IMR-90 (cell line): ENCODE results near the gene PHKA1. TPM values are rescaled to one million over a fixed set of nuclear protein-coding genes. Genes with fewer than 3 reads are reported as not detected.

Experiments
- ATAC-seq: fragments of 200-7000 bp; cut with Tn5 transposase; 2 replicates; pipeline ENCODE4 v1.9.1; 2020; ENCODE audit warnings: low read depth, mild to moderate bottlenecking, moderate library complexity
- BruUV-seq: library from RNA; stranded (reverse); fragments of 400-500 nt; replicated peaks from 2 replicates; lab custom pipeline; 2021; lab: Mats Ljungman, UMichigan
- CTCF ChIA-PET: fragments of 300-600 bp; formaldehyde crosslinking; extraction: SDS; loops from one replicate; lab custom pipeline; 2021; ENCODE audit warnings: antibody characterized with exemption; lab: Yijun Ruan, JAX
- POLR2A ChIA-PET: fragments of 300-600 bp; sonication (Branson Sonifier 250); formaldehyde crosslinking; loops from one replicate; lab custom pipeline; 2022; ENCODE audit warnings: antibody characterized with exemption; ENCODE audit not compliant: unreplicated experiment; lab: Charles Lee
- DNase-seq: peaks from one replicate; pipeline ENCODE4 v3.0.0; 2013
- H2AFZ ChIP-seq: replicated peaks from 2 replicates; pipeline ENCODE3; 2013; ENCODE audit warnings: low read length, mild to moderate bottlenecking; ENCODE audit not compliant: poor library complexity
- H2AK5ac ChIP-seq: 2 replicates; pipeline ENCODE4 v1.6.1; 2013; ENCODE audit warnings: low read depth, low read length, inconsistent platforms
- H2AK9ac ChIP-seq: replicated peaks from 2 replicates; pipeline ENCODE3; 2013; ENCODE audit warnings: mild to moderate bottlenecking, low read depth, low read length, moderate library complexity; ENCODE audit not compliant: poor library complexity
- H2BK120ac ChIP-seq: 2 replicates; pipeline ENCODE4 v1.6.1; 2013; ENCODE audit warnings: low read depth, low read length, inconsistent platforms
- H2BK15ac ChIP-seq: 3 replicates; pipeline ENCODE4 v1.6.1; 2013; ENCODE audit warnings: low read depth, low read length, inconsistent platforms
- H2BK20ac ChIP-seq: 2 replicates; pipeline ENCODE4 v1.6.1; 2013; ENCODE audit warnings: low read depth, mild to moderate bottlenecking, inconsistent platforms, low read length, moderate library complexity
- H2BK5ac ChIP-seq: 2 replicates; pipeline ENCODE4 v1.6.1; 2013; ENCODE audit warnings: mild to moderate bottlenecking, low read depth, low read length, inconsistent platforms; ENCODE audit not compliant: poor library complexity, severe bottlenecking
- H3K14ac ChIP-seq: replicated peaks from 2 replicates; pipeline ENCODE4 v1.6.1; 2013; ENCODE audit warnings: low read depth, low read length, inconsistent platforms
- H3K18ac ChIP-seq: 2 replicates; pipeline ENCODE4 v1.6.1; 2013; ENCODE audit warnings: low read depth, low read length, control low read depth
- H3K23ac ChIP-seq: 2 replicates; pipeline ENCODE4 v1.6.1; 2013; ENCODE audit warnings: low read depth, low read length, inconsistent platforms
- H3K27ac ChIP-seq: 2 replicates; pipeline ENCODE4 v1.5.1; 2013; ENCODE audit warnings: mild to moderate bottlenecking, control low read depth, low read length; ENCODE audit not compliant: insufficient read depth
- H3K27me3 ChIP-seq: 2 replicates; pipeline ENCODE4 v1.6.1; 2013; ENCODE audit warnings: low read length; ENCODE audit not compliant: control insufficient read depth, insufficient read depth
- H3K36me3 ChIP-seq: 2 replicates; pipeline ENCODE4 v1.6.1; 2013; ENCODE audit warnings: low read length, mixed read lengths; ENCODE audit not compliant: control insufficient read depth, insufficient read depth
- H3K4ac ChIP-seq: 2 replicates; pipeline ENCODE4 v1.6.1; 2013; ENCODE audit warnings: low read depth, low read length, inconsistent platforms
- H3K4me1 ChIP-seq: 2 replicates; pipeline ENCODE4 v1.6.1; 2013; ENCODE audit warnings: low read length, mixed read lengths; ENCODE audit not compliant: control insufficient read depth, insufficient read depth
- H3K4me2 ChIP-seq: 2 replicates; pipeline ENCODE4 v1.6.1; 2013; ENCODE audit warnings: low read depth, mild to moderate bottlenecking, control low read depth, low read length, moderate library complexity
- H3K4me3 ChIP-seq: 2 replicates; pipeline ENCODE4 v1.5.1; 2013; ENCODE audit warnings: low read depth, mild to moderate bottlenecking, control low read depth, low read length, moderate library complexity; ENCODE audit not compliant: insufficient read depth
- H3K56ac ChIP-seq: 2 replicates; pipeline ENCODE4 v1.6.1; 2013; ENCODE audit warnings: low read length, inconsistent platforms; ENCODE audit not compliant: insufficient read depth; ENCODE audit errors: extremely low read depth
- H3K79me1 ChIP-seq, 2 experiments: 2 replicates each; pipeline ENCODE4 v1.6.1; 2013; ENCODE audit warnings: low read length in 2 of 2, inconsistent platforms in 1 of 2, low read depth in 1 of 2
- H3K9ac ChIP-seq: 2 replicates; pipeline ENCODE4 v1.6.1; 2013; ENCODE audit warnings: low read depth, low read length, control low read depth
- H3K9me1 ChIP-seq: 2 replicates; pipeline ENCODE4 v1.6.1; 2013; ENCODE audit warnings: low read length, inconsistent platforms; ENCODE audit not compliant: insufficient read depth
- H3K9me3 ChIP-seq: 2 replicates; pipeline ENCODE4 v1.6.1; 2013; ENCODE audit warnings: low read length; ENCODE audit not compliant: control insufficient read depth, insufficient read depth
- H4K20me1 ChIP-seq: 2 replicates; pipeline ENCODE4 v1.6.1; 2013; ENCODE audit warnings: low read length, inconsistent platforms; ENCODE audit not compliant: insufficient read depth
- H4K5ac ChIP-seq: 2 replicates; pipeline ENCODE4 v1.6.1; 2013; ENCODE audit warnings: mild to moderate bottlenecking, low read depth, low read length, control low read depth
- H4K8ac ChIP-seq, 2 experiments: 2 replicates each; pipeline ENCODE4 v1.6.1; 2013; ENCODE audit warnings: low read depth in 2 of 2, low read length in 2 of 2, control low read depth in 1 of 2, inconsistent platforms in 1 of 2
- H4K91ac ChIP-seq: 2 replicates; pipeline ENCODE4 v1.6.1; 2013; ENCODE audit warnings: low read depth, low read length, inconsistent platforms; ENCODE audit not compliant: insufficient read depth
- BHLHE40 ChIP-seq: fragments of 150-350 bp; IDR thresholded peaks from 2 replicates; pipeline ENCODE4 v1.6.1; 2016; ENCODE audit warnings: mild to moderate bottlenecking, low read depth, low read length
- CEBPB ChIP-seq: IDR thresholded peaks from 2 replicates; pipeline ENCODE4 v1.6.1; 2012; ENCODE audit warnings: low read depth, low read length, improper control_type of control experiment
- CHD1 ChIP-seq: IDR thresholded peaks from 2 replicates; pipeline ENCODE4 v1.6.1; 2012; ENCODE audit warnings: low read depth, low read length, improper control_type of control experiment
- MAZ ChIP-seq: IDR thresholded peaks from 2 replicates; pipeline ENCODE4 v1.6.1; 2012; ENCODE audit warnings: low read depth, mild to moderate bottlenecking, low read length, improper control_type of control experiment, moderate library complexity, borderline replicate concordance
- MXI1 ChIP-seq: IDR thresholded peaks from 2 replicates; pipeline ENCODE4 v1.6.1; 2012; ENCODE audit warnings: low read depth, mild to moderate bottlenecking, low read length, moderate library complexity, borderline replicate concordance
- POLR2A ChIP-seq: IDR thresholded peaks from 2 replicates; pipeline ENCODE4 v1.6.1; 2012; ENCODE audit warnings: mild to moderate bottlenecking, low read depth, low read length
- RCOR1 ChIP-seq: IDR thresholded peaks from 2 replicates; pipeline ENCODE4 v1.6.1; 2012; ENCODE audit warnings: mild to moderate bottlenecking, low read length, improper control_type of control experiment; ENCODE audit not compliant: insufficient replicate concordance
- WGBS, 2 experiments: methylation state at CpG; one replicate each; pipeline versions ENCODE4 v1.1.5 to v1.1.7; 2013; ENCODE audit warnings: missing lambda C conversion rate in 2 of 2; ENCODE audit not compliant: insufficient read length in 1 of 2; ENCODE audit errors: extremely low coverage in 2 of 2; 5-methylcytosine and 5-hydroxymethylcytosine counted together
- dilution Hi-C: fragments of 300-500 bp; cut with HindIII; formaldehyde crosslinking; loops from one replicate; pipeline ENCODE4 v1.14.3; 2018; ENCODE audit warnings: low sequenced_read_pairs; ENCODE audit not compliant: unreplicated experiment
- in situ Hi-C: fragments of 300-500 bp; cut with MboI; formaldehyde crosslinking; loops from 3 replicates; pipeline ENCODE4 v1.14.3; 2019; ENCODE audit warnings: low sequenced_read_pairs, inconsistent platforms, mixed read lengths
- intact Hi-C: fragments of 100-400 bp; cut with micrococcal nuclease; formaldehyde crosslinking; loops from 2 replicates; pipeline ENCODE4 v1.10.0; 2022
- polyA plus RNA-seq, 3 experiments: library from polyadenylated mRNA; depleted of rRNA; stranded (reverse); fragments of >200 nt; gene quantifications; 2 replicates each; pipeline ENCODE4 v1.2.3, GENCODE V29; 2012; ENCODE audit warnings: low replicate concordance in 1 of 3
- total RNA-seq: library from RNA; depleted of rRNA; stranded (reverse); fragments of >200 nt; gene quantifications from 2 replicates; pipeline ENCODE4 v1.2.3, GENCODE V29; 2012
- TF ChIP-seq, protein P1 (sequence below): fragments of 150-350 bp; IDR thresholded peaks from 2 replicates; pipeline ENCODE4 v1.6.1; 2017; ENCODE audit warnings: mild to moderate bottlenecking, antibody characterized with exemption, low read length, low read depth
- TF ChIP-seq, protein P2 (sequence below): conservative IDR thresholded peaks from 2 replicates; pipeline ENCODE4 v1.5.1; 2012; ENCODE audit warnings: mild to moderate bottlenecking, low read depth, low read length, improper control_type of control experiment

Gene PHKA1
- total and polyA plus RNA-seq, 2 of the 4 experiments (the other 2 are of a cell fraction), result 2.7 to 4.5 TPM

DNA sequence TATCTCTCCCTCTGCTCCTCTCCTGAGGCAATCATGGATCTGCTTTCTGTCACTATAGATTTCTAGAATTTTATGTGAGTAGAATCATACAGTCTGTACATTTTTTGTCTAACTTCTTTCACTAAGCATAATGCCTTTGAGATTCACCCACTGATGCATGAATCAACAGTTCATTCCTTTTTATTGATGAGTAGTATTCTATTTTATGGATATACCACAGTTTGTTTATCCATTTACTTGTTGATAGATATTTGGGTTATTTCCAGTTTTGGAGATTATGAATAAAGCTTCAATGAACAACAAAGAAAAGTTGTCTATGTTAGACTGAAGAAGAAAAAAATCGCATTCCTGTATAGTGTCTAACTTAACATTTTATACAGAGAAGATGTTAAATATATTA lies 30.5 kb downstream of the PHKA1 start:
- H2AK9ac ChIP-seq, result no peak overlapping the region
- dilution Hi-C loops (no loop called here), in situ Hi-C loops (no loop called here), intact Hi-C loops (no loop called here)
- H3K9me3 ChIP-seq, result no peaks in the 10 kb centered on the region
- H4K5ac ChIP-seq, result no peak overlapping the region
- H3K4ac ChIP-seq, result no peak overlapping the region
- H3K4me2 ChIP-seq, result no peak overlapping the region
- H4K20me1 ChIP-seq, result no peaks in the 10 kb centered on the region
- H2BK120ac ChIP-seq, result no peak overlapping the region
- no peak overlapping the region for H2BK20ac ChIP-seq
- H3K27me3 ChIP-seq, result 0 out of 2 replicates have a peak, but pooled peaks cover 1% of the 10 kb centered on the region
- no peak overlapping the region for H2BK5ac ChIP-seq
- CTCF ChIA-PET, result no interaction called here
- no peak overlapping the region for H3K56ac ChIP-seq
- H2BK15ac ChIP-seq, result no peak overlapping the region
- no TSS peak for BruUV-seq
- no peak overlapping the region for H3K9ac ChIP-seq
- H3K23ac ChIP-seq, result no peak overlapping the region
- H3K14ac ChIP-seq, result no peak overlapping the region
- WGBS, 2 experiments, result no CpG with 5 or more reads among the region's 1 CpG
- no peaks in the 10 kb centered on the region for H3K4me1 ChIP-seq
- H4K91ac ChIP-seq, result no peak overlapping the region
- no peak for DNase-seq
- H3K27ac ChIP-seq, result no peak overlapping the region
- POLR2A ChIA-PET, result no interaction called here
- H3K4me3 ChIP-seq, result no peak overlapping the region
- H2AK5ac ChIP-seq, result no peak overlapping the region
- H3K18ac ChIP-seq, result no peak overlapping the region
- no peaks in the 10 kb centered on the region for H3K36me3 ChIP-seq
- no peak overlapping the region for H4K8ac ChIP-seq
- ATAC-seq, result no peak
- H3K79me1 ChIP-seq, result no peaks in the 10 kb centered on the region
- H3K9me1 ChIP-seq, result no peaks in the 10 kb centered on the region
- TF ChIP-seq MAZ (no peak), POLR2A (no peak), CHD1 (no peak), MXI1 (no peak), BHLHE40 (no peak), CEBPB (no peak), RCOR1 (no peak)
- TF ChIP-seq, protein P1, sequence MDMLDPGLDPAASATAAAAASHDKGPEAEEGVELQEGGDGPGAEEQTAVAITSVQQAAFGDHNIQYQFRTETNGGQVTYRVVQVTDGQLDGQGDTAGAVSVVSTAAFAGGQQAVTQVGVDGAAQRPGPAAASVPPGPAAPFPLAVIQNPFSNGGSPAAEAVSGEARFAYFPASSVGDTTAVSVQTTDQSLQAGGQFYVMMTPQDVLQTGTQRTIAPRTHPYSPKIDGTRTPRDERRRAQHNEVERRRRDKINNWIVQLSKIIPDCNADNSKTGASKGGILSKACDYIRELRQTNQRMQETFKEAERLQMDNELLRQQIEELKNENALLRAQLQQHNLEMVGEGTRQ, result no peak
- TF ChIP-seq, protein P2, sequence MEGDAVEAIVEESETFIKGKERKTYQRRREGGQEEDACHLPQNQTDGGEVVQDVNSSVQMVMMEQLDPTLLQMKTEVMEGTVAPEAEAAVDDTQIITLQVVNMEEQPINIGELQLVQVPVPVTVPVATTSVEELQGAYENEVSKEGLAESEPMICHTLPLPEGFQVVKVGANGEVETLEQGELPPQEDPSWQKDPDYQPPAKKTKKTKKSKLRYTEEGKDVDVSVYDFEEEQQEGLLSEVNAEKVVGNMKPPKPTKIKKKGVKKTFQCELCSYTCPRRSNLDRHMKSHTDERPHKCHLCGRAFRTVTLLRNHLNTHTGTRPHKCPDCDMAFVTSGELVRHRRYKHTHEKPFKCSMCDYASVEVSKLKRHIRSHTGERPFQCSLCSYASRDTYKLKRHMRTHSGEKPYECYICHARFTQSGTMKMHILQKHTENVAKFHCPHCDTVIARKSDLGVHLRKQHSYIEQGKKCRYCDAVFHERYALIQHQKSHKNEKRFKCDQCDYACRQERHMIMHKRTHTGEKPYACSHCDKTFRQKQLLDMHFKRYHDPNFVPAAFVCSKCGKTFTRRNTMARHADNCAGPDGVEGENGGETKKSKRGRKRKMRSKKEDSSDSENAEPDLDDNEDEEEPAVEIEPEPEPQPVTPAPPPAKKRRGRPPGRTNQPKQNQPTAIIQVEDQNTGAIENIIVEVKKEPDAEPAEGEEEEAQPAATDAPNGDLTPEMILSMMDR, result no peak
- no peak overlapping the region for H2AFZ ChIP-seq
